GM19372 (cell line): ENCODE data around the gene HACD4.
A peak's percentile ranks its signal among the peaks of the same experiment; 100 is the strongest.

ENCODE experiments used
- ATAC-seq: cut with Tn5 transposase; IDR thresholded peaks from one replicate; pipeline ENCODE4 v1.9.1; 2021; ENCODE audit warnings: mild to moderate bottlenecking, low read depth, moderate library complexity; ENCODE audit not compliant: unreplicated experiment

Gene HACD4

GRCh38 chr9:21016701-21017491, 14.5 kb downstream of the HACD4 start:
- no peak for ATAC-seq

GRCh38 chr9:21015995-21016394, 15.4 kb downstream of the HACD4 start:
- ATAC-seq = peak; percentile 57

- ATAC-seq = no peak
Observed at GRCh38 chr9:21015129-21015815, 16.2 kb downstream of the HACD4 start.

GRCh38 chr9:21002040-21002439, 29.4 kb downstream of the HACD4 start:
- no peak for ATAC-seq

- ATAC-seq = no peak
Observed at GRCh38 chr9:21001581-21001980, 29.9 kb downstream of the HACD4 start.

- ATAC-seq = peak; percentile 80
Observed at GRCh38 chr9:20997503-20998076, 33.9 kb downstream of the HACD4 start.

- no peak for ATAC-seq
Observed at GRCh38 chr9:20996809-20997208, 34.6 kb downstream of the HACD4 start.

GRCh38 chr9:20995616-20996015, 35.8 kb downstream of the HACD4 start:
- no peak for ATAC-seq

GRCh38 chr9:20994486-20994885, 37.0 kb downstream of the HACD4 start:
- no peak for ATAC-seq

GRCh38 chr9:20990867-20991266, 40.6 kb downstream of the HACD4 start:
- ATAC-seq = no peak

GRCh38 chr9:20989923-20990341, 41.5 kb downstream of the HACD4 start:
- ATAC-seq = no peak

GRCh38 chr9:20988671-20989315, 42.6 kb downstream of the HACD4 start:
- ATAC-seq = no peak

GRCh38 chr9:20988061-20988460, 43.4 kb downstream of the HACD4 start:
- ATAC-seq = no peak

GRCh38 chr9:20987521-20987920, 43.9 kb downstream of the HACD4 start:
- ATAC-seq = no peak

GRCh38 chr9:20985851-20986600, 45.4 kb downstream of the HACD4 start:
- no peak for ATAC-seq

- ATAC-seq = no peak
Observed at GRCh38 chr9:20984506-20984905, 46.9 kb downstream of the HACD4 start.

GRCh38 chr9:20981486-20981885, 50.0 kb downstream of the HACD4 start:
- no peak for ATAC-seq

- peak; percentile 82 for ATAC-seq
Observed at GRCh38 chr9:20980832-20981455, 50.5 kb downstream of the HACD4 start.

GRCh38 chr9:20978249-20978648, 53.2 kb downstream of the HACD4 start:
- ATAC-seq = no peak
